Measurements from ENCODE around the gene METAP1.
"Not testable (repeated sequence)": the region's sequence is repeated elsewhere in the genome, so short reads cannot be mapped to it uniquely, and the experiment has no call there.

The METAP1 gene

GRCh38 chr4:98997166-98997565 is 1.6 kb downstream of the METAP1 start:
- no peak for DNase-seq (ENCODE audit: low spot score)

DNA sequence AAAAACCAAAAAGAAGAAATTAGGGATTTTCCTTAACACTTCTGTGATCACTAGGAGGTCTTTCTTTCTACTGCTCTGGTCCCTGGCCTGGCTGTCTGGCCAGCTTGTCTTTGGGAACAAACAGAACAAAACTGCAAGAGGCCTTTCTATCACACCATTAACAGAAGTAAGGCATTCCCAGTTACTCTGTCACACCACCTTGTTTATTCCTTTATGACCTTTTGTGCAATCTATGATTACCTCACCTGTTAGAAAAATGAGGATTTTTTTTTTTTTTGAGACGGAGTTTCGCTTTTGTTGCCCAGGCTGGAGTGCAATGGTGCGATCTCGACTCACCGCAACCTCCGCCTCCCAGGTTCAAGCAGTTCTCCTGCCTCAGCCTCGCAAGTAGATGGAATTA is 3.0 kb downstream of the METAP1 start:
- no peak for DNase-seq (ENCODE audit: low spot score)

GRCh38 chr4:99002279-99002678 is 6.8 kb downstream of the METAP1 start:
- DNase-seq (ENCODE audit: low spot score), result no peak

- DNase-seq (ENCODE audit: low spot score), result no peak
Measured at GRCh38 chr4:99008051-99008450, 12.5 kb downstream of the METAP1 start.

GRCh38 chr4:99011910-99012309 is 16.4 kb downstream of the METAP1 start:
- DNase-seq (ENCODE audit: low spot score), result no peak

DNA sequence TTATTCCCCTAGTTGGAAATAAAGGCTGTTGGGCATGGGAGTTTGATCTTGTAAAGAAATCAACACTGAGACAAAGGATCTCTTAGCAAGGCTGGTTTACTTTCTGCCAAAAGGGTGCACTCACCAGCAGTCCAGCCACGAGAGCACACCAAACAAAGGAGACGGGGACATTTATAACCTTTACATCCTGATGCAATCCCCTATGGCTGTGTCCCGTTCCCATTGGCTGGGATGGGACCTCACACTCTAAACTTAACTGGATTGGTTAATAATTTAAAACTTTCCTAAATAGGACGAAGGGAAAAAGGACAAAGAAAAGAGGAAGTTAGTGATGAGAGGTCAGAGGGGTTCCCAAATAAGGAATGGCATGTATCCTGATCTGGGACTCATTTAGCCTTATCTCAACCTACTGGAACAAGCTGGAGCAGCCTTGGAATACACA is 17.9 kb downstream of the METAP1 start:
- no peak for DNase-seq (ENCODE audit: low spot score)

GRCh38 chr4:99013884-99014523 is 18.5 kb downstream of the METAP1 start:
- no peak for DNase-seq (ENCODE audit: low spot score)

DNA sequence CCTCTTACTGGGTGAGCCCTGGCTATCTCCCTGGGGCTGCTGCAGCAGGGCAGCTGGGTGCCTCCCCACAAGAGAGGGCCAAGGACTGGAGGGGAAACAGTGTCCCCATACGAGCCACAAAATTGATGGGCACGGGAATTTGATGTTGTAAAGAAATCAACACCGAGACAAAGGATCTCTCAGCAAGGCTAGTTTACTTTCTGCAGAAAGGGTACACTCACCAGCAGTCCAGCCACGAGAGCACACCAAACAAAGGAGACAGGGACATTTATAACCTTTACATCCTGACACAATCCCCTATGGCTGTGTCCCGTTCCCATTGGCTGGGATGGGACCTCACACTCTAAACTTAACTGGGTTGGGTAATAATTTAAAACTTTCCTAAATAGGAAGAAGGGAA is 25.9 kb downstream of the METAP1 start:
- DNase-seq (ENCODE audit: low spot score), result no peak

DNA sequence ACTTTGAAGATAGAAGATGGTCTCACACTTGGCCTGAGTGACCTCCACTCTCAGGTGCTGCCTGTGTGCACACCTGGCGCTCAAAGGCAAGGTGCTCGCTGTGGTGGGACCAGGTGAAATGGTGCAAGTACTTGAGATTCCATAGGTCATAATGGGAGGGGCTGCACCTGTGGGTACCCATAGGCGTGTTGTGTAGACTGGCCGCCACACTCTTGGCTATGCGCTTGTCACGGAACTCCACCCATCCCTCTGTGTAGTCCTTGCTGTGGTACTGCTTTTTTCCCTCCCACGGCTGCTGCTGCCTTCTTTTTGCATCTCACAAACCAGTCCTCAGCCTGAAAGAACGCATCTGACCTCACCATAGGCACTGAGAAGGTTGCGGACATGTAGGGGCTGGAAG is 27.0 kb downstream of the METAP1 start:
- DNase-seq (ENCODE audit: low spot score), result no peak

DNA sequence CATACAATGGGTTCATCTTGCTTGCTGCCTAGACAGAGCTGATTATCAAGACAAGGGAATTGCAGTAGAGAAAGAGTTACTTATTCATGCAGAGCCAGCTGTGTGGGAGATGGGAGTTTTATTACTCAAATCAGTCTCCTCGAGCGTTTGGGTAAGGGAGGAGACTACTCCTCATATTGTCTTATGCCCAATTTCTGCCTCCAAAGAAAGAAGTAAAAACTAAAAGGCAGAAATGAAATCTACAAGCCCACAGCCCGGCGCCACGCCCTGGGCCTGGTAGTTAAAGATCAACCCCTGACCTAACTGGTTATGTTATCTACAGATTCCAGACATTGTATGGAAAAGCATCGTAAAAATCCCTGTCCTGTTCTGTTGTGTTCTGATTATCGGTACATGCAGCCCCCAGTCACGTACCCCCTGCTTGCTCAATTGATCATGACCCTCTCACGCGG is 28.3 kb downstream of the METAP1 start:
- DNase-seq (ENCODE audit: low spot score), result not testable (repeated sequence)

GRCh38 chr4:99024481-99025275 is 29.2 kb downstream of the METAP1 start:
- no peak for DNase-seq (ENCODE audit: low spot score)

DNA sequence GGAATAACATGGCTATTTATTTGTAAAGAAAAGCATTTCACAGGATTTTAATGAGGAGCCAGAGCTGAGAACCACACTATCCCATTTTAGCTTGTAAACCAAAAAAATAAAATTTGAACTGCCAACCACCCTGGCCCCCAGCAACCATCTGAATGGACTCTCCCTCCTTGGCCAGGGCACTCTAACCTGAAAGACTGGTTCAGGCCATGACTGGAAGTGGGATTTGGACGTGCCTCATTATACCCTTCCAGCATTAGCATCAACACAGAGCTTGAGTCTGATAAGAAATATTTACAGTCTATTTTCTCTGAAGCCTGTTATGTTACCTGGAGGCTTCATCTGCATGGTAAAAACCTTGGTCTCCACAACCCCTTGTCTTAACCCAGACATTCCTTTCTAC is 30.0 kb downstream of the METAP1 start:
- DNase-seq (ENCODE audit: low spot score), result no peak

GRCh38 chr4:99027304-99027703 is 31.8 kb downstream of the METAP1 start:
- DNase-seq (ENCODE audit: low spot score), result no peak

GRCh38 chr4:99028187-99028586 is 32.7 kb downstream of the METAP1 start:
- no peak for DNase-seq (ENCODE audit: low spot score)

DNA sequence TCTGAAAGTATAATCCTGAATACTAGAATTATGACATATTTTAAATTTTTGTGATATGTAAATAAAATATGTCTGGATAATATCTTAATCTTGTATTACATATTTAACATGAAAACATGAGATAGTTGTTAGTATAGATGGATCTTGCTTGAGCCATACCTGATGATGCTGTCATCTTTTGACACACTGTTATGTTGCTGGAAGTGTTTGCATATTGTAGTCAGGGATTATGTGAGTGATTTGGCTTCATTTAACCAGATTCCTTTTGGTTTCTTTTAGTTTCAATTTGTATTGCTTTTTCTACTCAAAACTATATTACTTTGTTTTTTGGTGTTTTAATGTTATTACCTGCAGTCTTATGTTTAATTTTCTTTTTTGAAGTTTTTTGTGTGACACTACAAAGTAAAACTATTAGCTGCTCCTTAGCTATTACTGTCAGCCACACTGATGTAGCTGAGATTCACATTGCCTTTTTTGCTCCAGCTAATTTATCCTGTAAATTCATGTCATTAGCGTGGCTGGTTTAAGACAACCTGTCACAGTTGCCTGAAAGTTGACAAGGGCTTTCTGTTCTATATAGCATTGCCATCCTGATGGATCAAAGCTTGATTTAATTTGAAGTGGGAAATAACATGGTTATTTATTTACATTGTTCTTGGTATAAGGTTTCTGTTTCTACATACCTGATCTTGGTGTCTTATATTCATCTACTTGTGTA is 33.7 kb downstream of the METAP1 start:
- no peak for DNase-seq (ENCODE audit: low spot score)

DNA sequence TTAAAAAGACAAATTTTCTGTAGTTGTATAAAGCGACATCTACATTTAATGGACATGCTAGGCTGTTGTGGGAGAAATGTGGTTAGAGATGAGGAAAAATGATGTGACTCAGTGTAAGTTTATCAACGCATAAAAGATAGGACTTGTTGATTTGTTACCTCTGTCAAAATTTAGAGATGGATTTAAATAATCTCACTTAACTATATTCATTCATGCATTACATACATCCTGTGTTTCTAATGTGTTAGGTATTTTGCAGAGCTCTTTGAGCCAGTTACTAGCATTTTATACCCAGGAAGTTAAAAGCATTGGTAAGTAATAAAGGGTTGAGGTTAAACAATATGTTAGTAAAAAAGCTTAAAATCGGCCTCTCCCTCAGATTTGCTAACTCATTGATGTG is 34.3 kb downstream of the METAP1 start:
- no peak for DNase-seq (ENCODE audit: low spot score)

DNA sequence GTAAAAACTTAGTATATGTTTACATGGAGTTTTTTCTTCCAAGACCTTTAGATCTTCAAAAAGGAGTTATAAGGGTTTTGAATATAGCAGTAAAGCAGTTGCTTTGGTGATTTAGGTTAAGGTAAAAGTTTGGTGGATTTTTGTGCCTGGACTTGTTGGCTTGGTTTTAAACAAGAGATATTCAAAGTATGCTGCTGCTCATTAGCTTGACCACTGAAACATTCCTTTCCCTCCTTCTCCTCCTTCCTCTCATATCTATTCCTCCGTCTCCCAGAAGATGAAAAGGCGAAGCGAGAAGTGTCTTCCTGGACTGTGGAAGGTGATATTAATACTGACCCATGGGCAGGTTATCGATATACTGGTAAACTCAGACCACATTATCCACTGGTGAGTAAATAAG is 38.4 kb downstream of the METAP1 start:
- DNase-seq (ENCODE audit: low spot score), result no peak

DNA sequence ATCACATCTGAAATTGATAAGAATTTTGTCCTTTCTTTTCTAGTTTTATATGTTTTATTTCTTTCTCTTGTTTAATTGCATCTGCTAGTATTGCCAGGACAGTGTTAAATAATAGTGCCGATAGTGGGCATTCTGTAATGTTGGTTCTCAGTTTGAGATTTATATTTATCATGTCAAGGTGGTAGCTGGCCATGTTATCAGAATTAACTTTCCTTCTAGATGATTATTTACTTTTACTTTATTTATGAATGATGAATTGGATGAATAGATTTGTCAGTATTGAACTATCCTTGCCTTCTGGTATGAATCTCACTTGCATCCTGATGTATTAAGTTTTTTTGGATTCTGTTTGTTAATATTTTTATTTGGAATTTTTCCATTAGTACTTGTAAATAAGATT is 42.7 kb downstream of the METAP1 start:
- no peak for DNase-seq (ENCODE audit: low spot score)

- DNase-seq (ENCODE audit: low spot score), result no peak
Measured at GRCh38 chr4:99043346-99043745, 47.8 kb downstream of the METAP1 start.

DNA sequence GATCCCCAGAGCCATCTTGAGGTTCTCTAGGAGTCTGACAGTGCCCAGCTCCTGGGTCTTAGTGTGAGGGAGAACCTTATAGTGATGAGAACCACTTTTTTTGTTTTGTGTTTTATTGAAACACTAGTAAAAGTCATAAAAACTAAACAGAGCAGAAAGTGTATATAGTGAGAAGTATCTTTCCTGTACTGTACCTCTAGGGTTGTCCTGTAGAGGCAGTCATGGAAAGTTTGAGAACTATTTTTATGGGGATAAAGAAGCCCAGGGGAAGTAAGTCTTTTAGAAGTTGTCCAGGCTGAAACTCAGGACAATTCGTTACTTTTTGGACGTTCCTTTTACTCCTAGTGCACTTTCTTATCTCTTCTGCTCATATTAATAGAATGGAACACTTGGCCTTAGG is 52.2 kb downstream of the METAP1 start:
- DNase-seq (ENCODE audit: low spot score), result no peak

DNA sequence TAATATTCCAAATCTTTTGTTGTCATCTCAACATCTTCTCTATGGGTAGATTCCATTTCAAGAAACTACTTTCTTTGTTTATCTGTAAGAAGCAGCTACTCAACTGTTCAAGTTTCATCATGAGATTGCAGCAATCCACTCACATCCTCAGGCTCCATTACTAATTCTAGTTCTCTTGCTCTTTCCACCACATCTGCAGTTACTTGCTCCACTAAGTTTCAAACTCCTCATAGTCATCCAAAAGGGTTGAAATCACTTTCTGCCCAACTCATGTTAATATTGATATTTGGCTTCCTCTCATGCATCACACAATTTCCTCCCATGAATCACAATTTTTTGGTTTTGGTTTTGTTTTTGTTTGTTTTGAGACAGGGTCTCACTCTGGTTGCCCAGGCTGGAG is 57.4 kb downstream of the METAP1 start:
- no peak for DNase-seq (ENCODE audit: low spot score)

DNA sequence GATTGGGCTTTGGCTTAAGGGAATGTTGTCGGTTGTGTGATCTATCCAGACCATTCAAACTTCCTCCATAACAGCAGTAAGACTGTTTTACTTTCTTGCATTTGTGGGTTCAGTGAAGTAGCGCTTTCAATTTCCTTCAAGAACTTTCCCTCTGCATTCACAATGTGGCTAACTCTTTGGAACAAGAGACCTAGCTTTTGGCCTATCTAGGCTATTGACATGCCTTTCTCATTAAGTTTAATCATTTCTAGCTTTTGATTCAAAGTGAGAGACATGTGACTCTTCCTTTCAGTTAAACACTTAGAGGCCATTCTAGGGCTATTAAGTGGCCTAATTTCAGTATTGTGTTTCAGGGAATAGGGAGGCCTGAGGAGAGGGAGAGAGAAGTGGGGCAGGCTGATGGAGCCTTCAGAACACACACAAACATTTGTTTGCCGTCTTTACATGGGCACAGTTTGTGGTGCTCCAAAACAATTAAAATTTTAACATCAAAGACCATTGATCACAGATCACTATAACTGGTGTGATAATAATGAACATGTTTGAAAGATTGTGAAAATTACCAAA is 59.0 kb downstream of the METAP1 start:
- DNase-seq (ENCODE audit: low spot score), result no peak

- no peak for DNase-seq (ENCODE audit: low spot score)
Measured at GRCh38 chr4:99058228-99058627, 62.7 kb downstream of the METAP1 start.

Measured in left forelimb (tissue), 1 donor.